Natural killer cell (primary cell): ENCODE results near the gene SLC17A5. TPM values are rescaled to one million over a fixed set of nuclear protein-coding genes. Genes with fewer than 3 reads are reported as not detected.

ENCODE experiments used
- ATAC-seq, 3 donors: fragments of 150-1000 bp in 2 of 3; fragments of 200-7000 bp in 1 of 3; cut with Tn5 transposase; 1 replicate in 1 of 3; 2 replicates in 2 of 3; pipeline ENCODE4 v1.10.0; 2021; ENCODE audit warnings: mild to moderate bottlenecking in 2 of 3, moderate library complexity in 2 of 3
- DNase-seq, 2 donors: peaks; one replicate each; pipeline versions ENCODE4 v3.0.0 to v3.0.0-alpha.2; 2013 to 2021; ENCODE audit warnings: mixed read lengths in 1 of 2
- H3K27ac ChIP-seq: one replicate; pipeline ENCODE4 v1.5.1; 2013; ENCODE audit warnings: mild to moderate bottlenecking, low read length
- H3K27me3 ChIP-seq: one replicate; pipeline ENCODE4 v1.6.1; 2013; ENCODE audit warnings: low read length; ENCODE audit not compliant: control insufficient read depth, insufficient read depth
- H3K36me3 ChIP-seq: one replicate; pipeline ENCODE4 v1.6.1; 2013; ENCODE audit warnings: low read length; ENCODE audit not compliant: control insufficient read depth, insufficient read depth
- H3K4me1 ChIP-seq: one replicate; pipeline ENCODE4 v1.6.1; 2013; ENCODE audit warnings: low read length; ENCODE audit not compliant: control insufficient read depth, insufficient read depth
- H3K4me3 ChIP-seq: one replicate; pipeline ENCODE4 v1.5.1; 2013; ENCODE audit warnings: low read length
- H3K9me3 ChIP-seq: one replicate; pipeline ENCODE4 v1.6.1; 2013; ENCODE audit warnings: low read length; ENCODE audit not compliant: control insufficient read depth, insufficient read depth
- H3K27ac Mint-ChIP-seq, 2 donors: one replicate each; pipeline ENCODE4 v1.8.0; 2022; ENCODE audit warnings: mild to moderate bottlenecking in 2 of 2, mixed read lengths in 2 of 2, moderate library complexity in 1 of 2
- H3K27me3 Mint-ChIP-seq, 2 donors: one replicate each; pipeline ENCODE4 v1.8.0; 2022; ENCODE audit warnings: low read depth in 2 of 2, mixed read lengths in 2 of 2
- H3K36me3 Mint-ChIP-seq: one replicate; pipeline ENCODE4 v1.8.0; 2022; ENCODE audit warnings: mixed read lengths
- H3K4me1 Mint-ChIP-seq, 2 donors: one replicate each; pipeline ENCODE4 v1.8.0; 2022; ENCODE audit warnings: mixed read lengths in 2 of 2
- H3K4me3 Mint-ChIP-seq: one replicate; pipeline ENCODE4 v1.8.0; 2022; ENCODE audit warnings: mild to moderate bottlenecking, moderate library complexity, mixed read lengths
- H3K9me3 Mint-ChIP-seq, 2 donors: one replicate each; pipeline ENCODE4 v1.8.0; 2022; ENCODE audit warnings: mixed read lengths in 2 of 2
- WGBS: methylation state at CpG from one replicate; pipeline ENCODE4 v1.1.7; 2013; ENCODE audit warnings: missing lambda C conversion rate; ENCODE audit not compliant: insufficient coverage; 5-methylcytosine and 5-hydroxymethylcytosine counted together
- intact Hi-C: fragments of 100-400 bp; cut with micrococcal nuclease; formaldehyde crosslinking; loops from one replicate; pipeline ENCODE4 v1.14.2; 2022
- total RNA-seq, 4 donors: library from RNA; stranded (reverse); fragments of 120-200 nt in 1 of 4; gene quantifications; one replicate each; pipeline versions ENCODE4 v1.2.3 to v1.2.4, GENCODE V29; 2013 to 2022
- TF ChIP-seq, protein P1 (sequence below): fragments of 200-600 bp; IDR thresholded peaks from one replicate; pipeline ENCODE4 v1.8.0; 2022; ENCODE audit warnings: antibody characterized with exemption

SLC17A5 gene
- total RNA-seq, 3 donors from 2014 or later (not counting 1 experiment from before 2014, with no cell fraction given): 8.5 to 13.8 (median 9.1) TPM

DNA sequence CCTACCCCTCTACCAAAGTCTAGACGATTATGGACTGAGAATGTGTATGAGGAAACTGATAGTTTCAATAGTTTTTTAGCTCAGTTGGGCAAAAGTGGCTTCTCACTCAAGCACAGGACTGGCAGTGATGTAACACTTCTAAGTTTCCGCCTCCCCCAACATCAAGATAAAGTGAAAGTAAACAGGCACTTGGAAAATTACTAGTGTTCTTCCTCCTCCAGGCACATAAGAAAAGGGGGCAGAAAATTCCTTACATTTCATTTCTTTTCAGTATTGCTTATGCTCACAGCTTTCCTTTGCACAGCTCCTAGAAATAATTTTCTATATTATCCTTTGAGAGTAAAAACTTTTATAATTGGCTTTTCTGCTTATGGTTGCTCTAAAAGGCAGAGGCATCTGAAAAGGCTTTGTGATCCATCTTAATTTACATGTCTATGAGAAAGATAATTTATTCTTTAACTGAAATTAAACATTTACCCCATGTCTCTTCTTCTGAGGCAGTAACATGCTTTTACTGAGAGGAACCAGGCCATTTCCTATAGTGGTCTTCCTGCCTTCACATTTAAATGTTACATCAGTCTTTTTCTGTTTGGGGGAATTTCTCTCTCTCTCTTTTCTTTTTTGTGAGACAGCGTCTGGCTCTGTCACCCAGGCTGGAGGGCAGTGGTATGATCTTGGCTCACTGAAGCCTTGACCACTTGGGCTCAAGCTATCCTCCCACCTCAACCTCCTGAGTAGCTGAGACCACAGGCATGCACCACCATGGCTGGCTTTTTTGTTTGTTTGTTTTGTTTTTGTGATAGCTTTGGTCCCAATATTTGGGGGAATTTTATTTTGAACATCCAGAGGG lies 68.0 kb downstream of the SLC17A5 start:
- WGBS: 0% methylated on average over 2 of the region's 3 CpGs
- H3K4me3 Mint-ChIP-seq: peak overlapping the region; percentile 80
- intact Hi-C loops: loop anchor here (1.0 to 5.0 kb wide), 3 partner anchors 64 to 123 kb away; partner anchors contain the start of genes EEF1A1, MTO1 and SLC17A5
- Histone ChIP-seq H3K4me1 (peaks cover 20% of the 10 kb centered on the region), H3K36me3 (no peaks in the 10 kb centered on the region), H3K4me3 (peak overlapping the region; percentile 36), H3K27ac (peak overlapping the region; percentile 97), H3K9me3 (no peaks in the 10 kb centered on the region), H3K27me3 (no peaks in the 10 kb centered on the region)
- H3K36me3 Mint-ChIP-seq: no peaks in the 10 kb centered on the region
- ATAC-seq (peak; percentile 74 to 85 (median 83)), DNase-seq (peak; percentile 31 to 82)
- no peaks in the 10 kb centered on the region for H3K9me3 Mint-ChIP-seq
- peaks cover 23 to 29% of the 10 kb centered on the region in 2 donors for H3K4me1 Mint-ChIP-seq
- no peaks in the 10 kb centered on the region for H3K27me3 Mint-ChIP-seq
- peak overlapping the region; percentile 99 for H3K27ac Mint-ChIP-seq
- TF ChIP-seq, protein P1, sequence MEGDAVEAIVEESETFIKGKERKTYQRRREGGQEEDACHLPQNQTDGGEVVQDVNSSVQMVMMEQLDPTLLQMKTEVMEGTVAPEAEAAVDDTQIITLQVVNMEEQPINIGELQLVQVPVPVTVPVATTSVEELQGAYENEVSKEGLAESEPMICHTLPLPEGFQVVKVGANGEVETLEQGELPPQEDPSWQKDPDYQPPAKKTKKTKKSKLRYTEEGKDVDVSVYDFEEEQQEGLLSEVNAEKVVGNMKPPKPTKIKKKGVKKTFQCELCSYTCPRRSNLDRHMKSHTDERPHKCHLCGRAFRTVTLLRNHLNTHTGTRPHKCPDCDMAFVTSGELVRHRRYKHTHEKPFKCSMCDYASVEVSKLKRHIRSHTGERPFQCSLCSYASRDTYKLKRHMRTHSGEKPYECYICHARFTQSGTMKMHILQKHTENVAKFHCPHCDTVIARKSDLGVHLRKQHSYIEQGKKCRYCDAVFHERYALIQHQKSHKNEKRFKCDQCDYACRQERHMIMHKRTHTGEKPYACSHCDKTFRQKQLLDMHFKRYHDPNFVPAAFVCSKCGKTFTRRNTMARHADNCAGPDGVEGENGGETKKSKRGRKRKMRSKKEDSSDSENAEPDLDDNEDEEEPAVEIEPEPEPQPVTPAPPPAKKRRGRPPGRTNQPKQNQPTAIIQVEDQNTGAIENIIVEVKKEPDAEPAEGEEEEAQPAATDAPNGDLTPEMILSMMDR: no peak

DNA sequence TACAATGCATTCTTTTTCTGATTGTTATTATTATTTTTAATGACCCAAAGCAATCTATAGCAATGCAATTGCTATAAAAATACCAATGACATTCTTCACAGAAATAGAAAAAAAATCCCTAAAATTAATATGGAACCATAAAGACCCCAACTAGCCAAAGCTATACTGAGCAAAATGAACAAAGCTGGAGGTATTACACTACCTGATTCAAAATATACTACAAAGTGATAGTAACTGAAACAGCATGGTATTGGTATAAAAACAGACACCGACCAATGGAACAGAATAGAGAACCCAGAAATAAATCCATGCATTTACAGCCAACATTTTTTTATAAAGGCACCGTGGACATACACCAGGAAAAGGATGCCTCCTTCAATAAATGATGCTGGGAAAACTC lies 72.5 kb downstream of the SLC17A5 start:
- peak overlapping the region; percentile 86 for H3K4me3 Mint-ChIP-seq
- H3K4me1 Mint-ChIP-seq: peaks cover 20 to 25% of the 10 kb centered on the region in 2 donors
- H3K36me3 ChIP-seq: no peaks in the 10 kb centered on the region
- no peaks in the 10 kb centered on the region for H3K27me3 ChIP-seq
- peaks cover 37% of the 10 kb centered on the region for H3K4me1 ChIP-seq
- intact Hi-C loops: no loop called here
- WGBS: 73% methylated on average over 2 of the region's 2 CpGs
- no peaks in the 10 kb centered on the region for H3K9me3 ChIP-seq
- DNase-seq (no peak), ATAC-seq (no peak)
- H3K4me3 ChIP-seq: no peak overlapping the region
- TF ChIP-seq, protein P1: no peak
- peak overlapping the region; percentile 91 to 92 for H3K27ac Mint-ChIP-seq
- no peaks in the 10 kb centered on the region for H3K27me3 Mint-ChIP-seq
- peak overlapping the region; percentile 90 for H3K27ac ChIP-seq
- H3K9me3 Mint-ChIP-seq: peaks cover 0 to 1% of the 10 kb centered on the region in 2 donors
- no peaks in the 10 kb centered on the region for H3K36me3 Mint-ChIP-seq

DNA sequence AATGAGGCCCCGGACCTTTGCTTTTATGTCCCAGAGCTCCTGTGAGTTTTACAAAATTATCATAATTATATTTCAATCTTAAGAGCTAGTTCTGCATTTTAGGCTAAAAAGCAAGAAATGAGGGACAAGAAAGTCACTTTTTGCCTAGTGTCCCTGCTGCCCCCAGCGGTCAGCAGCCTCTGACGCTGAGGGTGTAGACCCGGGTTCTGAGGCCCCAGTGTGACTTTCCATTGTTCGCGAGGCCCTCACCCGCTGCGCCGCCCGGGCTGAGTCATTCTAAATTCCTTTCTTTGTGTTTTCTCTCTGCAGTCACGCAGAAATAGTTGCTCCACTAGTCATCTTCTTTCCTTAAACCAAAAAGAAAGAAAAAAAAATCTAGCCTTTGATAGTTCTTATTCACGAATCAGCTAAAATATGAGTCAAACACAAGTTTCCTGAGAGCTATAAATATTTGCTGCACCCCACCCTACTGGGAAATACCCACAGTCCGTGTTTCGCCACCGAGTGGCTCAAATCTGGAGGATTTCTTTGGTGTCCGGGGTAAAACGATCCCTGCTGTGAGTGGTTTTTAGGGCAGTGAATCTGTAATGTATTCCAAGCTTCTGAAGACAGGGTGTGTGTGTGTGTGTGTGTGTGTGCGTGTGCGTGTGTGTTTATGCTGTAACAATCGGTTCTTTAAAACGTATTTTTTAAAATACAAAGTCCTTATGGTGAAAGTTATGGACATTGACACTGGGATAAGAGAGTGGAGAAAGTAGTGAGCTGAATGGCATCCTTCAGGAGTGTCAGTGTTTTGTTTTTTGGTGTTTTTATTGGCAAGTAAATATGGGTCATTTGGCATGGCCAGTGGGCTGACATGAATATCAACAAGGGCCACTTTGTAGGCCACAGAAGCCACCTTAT lies 73.3 kb downstream of the SLC17A5 start:
- Histone ChIP-seq H3K27ac (peak overlapping the region; percentile 90), H3K4me1 (peaks cover 32% of the 10 kb centered on the region), H3K9me3 (no peaks in the 10 kb centered on the region), H3K27me3 (no peaks in the 10 kb centered on the region), H3K4me3 (peak overlapping the region; percentile 12), H3K36me3 (no peaks in the 10 kb centered on the region)
- H3K27me3 Mint-ChIP-seq: no peaks in the 10 kb centered on the region
- H3K4me1 Mint-ChIP-seq: peaks cover 14 to 17% of the 10 kb centered on the region in 2 donors
- H3K4me3 Mint-ChIP-seq: peak overlapping the region; percentile 86
- H3K36me3 Mint-ChIP-seq: no peaks in the 10 kb centered on the region
- TF ChIP-seq, protein P1: peak; percentile 24
- DNase-seq (peak; percentile 71), ATAC-seq (peak; percentile 80 to 85 (median 83))
- peaks cover 2% of the 10 kb centered on the region in 2 donors for H3K9me3 Mint-ChIP-seq
- intact Hi-C loops: loop anchor here (1.0 kb wide), 1 partner anchor 60 kb away; no protein-coding TSS in a partner anchor
- H3K27ac Mint-ChIP-seq: peak overlapping the region; percentile 91 to 92
- 14% methylated on average over 21 of the region's 21 CpGs for WGBS
